ENCODE data around the gene BRD3OS. TPM values are rescaled to one million over a fixed set of nuclear protein-coding genes. Genes with fewer than 3 reads are reported as not detected.
"Not testable (repeated sequence)": the region's sequence is repeated elsewhere in the genome, so short reads cannot be mapped to it uniquely, and the experiment has no call there.

The BRD3OS gene
- total RNA-seq, 1 donor from 2014 or later, result 5.3 TPM

- peak; percentile 49 for ATAC-seq
Observed at GRCh38 chr9:134065612-134066419, 40.5 kb downstream of the BRD3OS start.

GRCh38 chr9:134066526-134066912 is 41.2 kb downstream of the BRD3OS start:
- ATAC-seq, result no peak

GRCh38 chr9:134066913-134067851 is 41.9 kb downstream of the BRD3OS start:
- ATAC-seq, result no peak

DNA sequence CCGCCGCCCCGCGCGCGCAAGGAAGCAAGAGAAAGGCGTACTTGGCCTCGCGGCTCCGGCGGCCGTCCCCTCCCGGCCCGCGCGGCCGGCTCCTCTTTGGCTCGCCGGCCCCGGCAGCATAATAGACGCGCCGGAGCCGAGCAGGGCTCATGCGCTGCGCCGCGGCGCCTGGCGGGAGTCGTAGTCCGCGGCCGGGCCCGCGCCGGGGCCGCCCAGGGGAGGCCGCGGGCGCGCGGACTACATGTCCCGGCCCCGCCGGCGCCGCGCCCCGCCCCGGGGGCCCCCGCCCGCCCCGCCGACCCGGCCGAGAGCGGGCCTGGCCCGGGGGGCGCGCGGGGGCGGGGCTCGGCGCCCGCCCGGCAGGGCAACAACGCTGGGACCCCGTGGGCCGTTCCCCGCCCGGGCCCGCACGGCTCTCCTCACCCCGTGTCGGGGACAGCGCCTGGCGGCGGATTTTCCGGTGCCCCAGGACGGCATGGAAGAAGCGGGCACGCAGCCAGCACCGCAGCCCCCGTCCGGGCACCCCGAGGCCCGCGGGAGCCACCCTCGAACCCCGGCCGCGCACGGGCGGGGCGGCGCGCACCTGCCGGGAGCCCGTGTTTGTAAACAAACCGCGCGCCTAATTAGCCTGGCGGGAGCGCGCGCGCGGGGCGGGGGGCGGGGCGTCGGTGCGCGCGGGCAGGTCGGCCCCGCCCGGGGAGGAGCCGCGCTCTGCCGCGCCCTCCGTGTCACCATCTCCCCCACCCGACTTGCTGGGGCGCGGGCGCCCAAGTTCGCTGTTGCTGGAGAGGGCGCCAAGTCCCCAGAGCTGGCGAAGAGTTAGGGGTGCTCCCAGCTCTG is 42.8 kb downstream of the BRD3OS start, which contains the start of gene BRD3:
BRD3 (minus strand) TSS at position 123 of the 840 bp plus-strand sequence. CDS start 14,549 bp downstream, outside the sequence.
- ATAC-seq, result peak; percentile 85

DNA sequence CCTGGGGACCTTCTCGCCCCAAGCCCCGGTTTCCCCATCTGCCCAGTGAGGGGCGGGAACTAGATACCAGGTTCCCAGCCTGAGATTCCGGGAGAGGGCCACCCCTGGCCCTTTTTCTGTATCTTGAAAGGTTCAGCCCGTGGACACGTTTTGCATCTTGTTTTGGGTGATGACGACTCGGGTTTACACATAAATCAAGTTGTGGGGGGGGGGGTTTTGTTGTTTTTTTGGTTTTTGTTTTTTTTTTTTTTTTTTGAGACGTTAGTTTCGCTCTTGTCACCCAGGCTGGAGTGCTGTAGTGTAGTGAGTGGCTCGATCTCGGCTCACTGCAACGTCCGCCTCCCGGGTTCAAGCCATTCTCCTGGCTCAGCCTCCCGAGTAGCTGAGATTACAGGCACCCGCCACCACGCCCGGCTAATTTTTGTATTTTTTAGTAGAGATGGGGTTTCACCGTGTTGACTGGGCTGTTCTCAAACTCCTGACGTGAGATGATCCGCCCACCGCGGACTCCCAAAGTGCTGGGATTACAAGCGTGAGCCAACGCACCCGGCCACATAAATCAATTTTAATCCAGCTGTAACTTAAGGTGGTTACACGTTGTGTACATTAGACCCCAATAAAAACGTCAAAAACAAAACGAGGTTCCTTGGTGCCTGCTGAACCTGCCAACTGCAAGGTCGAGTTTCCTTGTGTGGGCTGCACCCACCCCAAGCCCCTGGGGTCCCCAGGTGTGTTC is 43.6 kb downstream of the BRD3OS start:
- ATAC-seq, result no peak

GRCh38 chr9:134069480-134070399 is 44.5 kb downstream of the BRD3OS start:
- ATAC-seq, result no peak

DNA sequence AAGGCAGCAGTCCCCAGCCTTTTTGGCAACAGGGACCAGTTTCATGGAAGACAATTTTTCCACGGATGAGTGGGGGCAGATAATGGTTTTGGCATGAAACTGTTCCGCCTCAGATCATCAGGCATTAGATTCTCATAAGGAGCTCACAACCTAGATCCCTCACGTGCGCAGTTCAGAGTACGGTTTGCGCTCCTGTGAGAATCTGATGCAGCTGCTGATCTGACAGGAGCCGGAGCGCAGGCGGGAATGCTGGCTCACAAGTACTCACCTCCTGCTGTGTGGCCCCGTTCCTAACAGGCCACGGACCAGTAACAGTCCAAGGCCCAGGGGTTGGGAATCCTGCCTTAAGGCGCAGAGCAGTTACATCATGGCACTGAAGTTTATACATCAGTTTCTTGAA is 45.9 kb downstream of the BRD3OS start:
- ATAC-seq, result no peak

DNA sequence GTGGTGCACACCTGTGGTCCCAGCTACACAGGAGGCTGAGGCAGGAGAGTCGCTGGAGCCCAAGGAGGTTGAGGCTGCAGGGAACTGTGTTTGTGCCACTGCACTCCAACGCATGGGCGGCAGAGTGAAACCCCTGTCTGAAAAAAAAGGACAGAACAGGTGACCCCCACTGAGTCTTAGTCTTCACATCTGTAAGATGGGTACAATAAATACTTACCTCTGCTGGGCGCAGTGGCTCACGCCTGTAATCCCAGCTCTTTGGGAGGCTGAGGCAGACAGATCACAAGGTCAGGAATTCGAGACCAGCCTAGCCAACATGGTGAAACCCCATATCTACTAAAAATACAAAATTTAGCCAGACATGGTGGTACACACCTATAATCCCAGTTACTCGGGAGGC is 47.4 kb downstream of the BRD3OS start:
- not testable (repeated sequence) for ATAC-seq

DNA sequence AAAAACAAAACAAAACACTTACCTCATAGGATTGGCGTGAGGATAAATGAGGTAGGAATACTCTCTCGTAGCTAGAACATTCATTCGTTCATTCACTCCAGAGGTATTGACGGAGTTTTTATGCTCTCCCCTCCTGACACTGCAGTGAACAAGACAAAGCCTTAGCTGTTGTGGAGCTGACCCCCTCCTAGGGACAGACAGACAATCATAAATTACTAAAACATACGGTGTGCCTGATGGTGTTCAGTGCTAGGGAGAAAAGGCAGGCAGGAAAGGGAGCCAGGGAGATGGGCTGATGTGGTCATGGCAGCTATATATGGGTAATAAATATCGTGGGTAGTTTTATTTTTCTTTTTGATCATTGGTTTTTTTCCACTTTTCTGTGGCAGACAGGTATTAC is 48.2 kb downstream of the BRD3OS start:
- ATAC-seq, result no peak

DNA sequence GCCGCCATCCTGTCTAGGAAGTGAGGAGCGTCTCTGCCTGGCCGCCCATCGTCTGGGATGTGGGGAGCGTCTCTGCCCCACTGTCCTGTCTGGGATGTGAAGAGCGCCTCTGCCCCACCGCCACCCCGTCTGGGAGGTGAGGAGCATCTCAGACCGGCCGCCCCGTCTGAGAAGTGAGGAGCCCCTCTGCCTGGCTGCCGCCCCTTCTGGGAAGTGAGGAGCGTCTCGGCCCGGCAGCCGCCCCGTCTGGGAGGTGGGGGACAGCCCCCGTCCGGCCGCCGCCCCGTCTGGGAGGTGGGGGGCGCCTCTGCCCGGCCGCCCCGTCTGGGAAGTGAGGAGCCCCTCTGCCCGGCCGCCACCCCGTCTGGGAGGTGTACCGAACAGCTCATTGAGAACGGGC is 50.4 kb downstream of the BRD3OS start:
- not testable (repeated sequence) for ATAC-seq

GRCh38 chr9:134076644-134077043 is 51.4 kb downstream of the BRD3OS start:
- ATAC-seq, result no peak

Other genes starting within 250 kb of the BRD3OS start
- 9.1 TPM for gene VAV2, start 33.2 kb upstream of the BRD3OS start, total RNA-seq
- gene BRD3, start 42.5 kb downstream of the BRD3OS start, total RNA-seq, result 13.2 TPM
- gene WDR5, start 110.6 kb downstream of the BRD3OS start, total RNA-seq, result 26.6 TPM
- 85.2 TPM for gene RNU6ATAC, start 139.1 kb downstream of the BRD3OS start, total RNA-seq